Common myeloid progenitor, CD34-positive (primary cell): ENCODE data around the gene CEBPG.

Experiments used
- CTCF ChIA-PET: fragments of 350-600 bp; sonication (Branson Sonifier 250); formaldehyde crosslinking; loops from one replicate; lab custom pipeline; 2021; ENCODE audit warnings: antibody characterized with exemption; lab: Charles Lee
- POLR2A ChIA-PET: fragments of 350-600 bp; sonication (Branson Sonifier 250); formaldehyde crosslinking; loops from one replicate; lab custom pipeline; 2021; ENCODE audit warnings: antibody characterized with exemption; lab: Charles Lee
- DNase-seq, 3 donors: peaks; one replicate each; pipeline versions ENCODE4 v3.0.0 to v3.0.0-alpha.2; 2013
- H3K27ac ChIP-seq, 2 experiments: 1 replicate in 1 of 2; 2 replicates in 1 of 2; pipeline ENCODE4 v1.7.0; 2013; ENCODE audit warnings: inconsistent platforms in 2 of 2, low read length in 2 of 2, mild to moderate bottlenecking in 2 of 2, low read depth in 1 of 2, moderate library complexity in 1 of 2; ENCODE audit not compliant: severe bottlenecking in 2 of 2, insufficient read depth in 1 of 2, poor library complexity in 1 of 2
- H3K27me3 ChIP-seq, 5 experiments: replicated peaks in 2 of 5; 1 replicate in 3 of 5; 2 replicates in 2 of 5; pipeline versions ENCODE4 v1.6.1 to v1.7.0; 2013; ENCODE audit warnings: low read length in 4 of 5, mild to moderate bottlenecking in 2 of 5, moderate library complexity in 2 of 5, inconsistent platforms in 1 of 5; ENCODE audit not compliant: insufficient read depth in 5 of 5, control insufficient read depth in 4 of 5
- H3K36me3 ChIP-seq, 4 experiments: 1 replicate in 2 of 4; 2 replicates in 2 of 4; pipeline versions ENCODE4 v1.6.1 to v1.7.0; 2013; ENCODE audit warnings: low read length in 3 of 4, control low read depth in 1 of 4, mild to moderate bottlenecking in 1 of 4; ENCODE audit not compliant: control insufficient read depth in 4 of 4, insufficient read depth in 4 of 4
- H3K4me1 ChIP-seq, 4 experiments: 1 replicate in 3 of 4; 2 replicates in 1 of 4; pipeline versions ENCODE4 v1.6.1 to v1.7.1; 2013; ENCODE audit warnings: low read length in 3 of 4, mild to moderate bottlenecking in 3 of 4, control low read depth in 1 of 4, inconsistent platforms in 1 of 4, moderate library complexity in 1 of 4; ENCODE audit not compliant: control insufficient read depth in 4 of 4, insufficient read depth in 4 of 4; ENCODE audit errors: control extremely low read depth in 1 of 4
- H3K4me3 ChIP-seq, 7 experiments: 1 replicate in 4 of 7; 2 replicates in 3 of 7; pipeline versions ENCODE4 v1.5.1 to v1.7.0; 2013; ENCODE audit warnings: mild to moderate bottlenecking in 7 of 7, low read length in 6 of 7, moderate library complexity in 6 of 7, inconsistent platforms in 2 of 7, low read depth in 2 of 7, control low read depth in 1 of 7; ENCODE audit not compliant: insufficient read depth in 4 of 7, control insufficient read depth in 1 of 7; ENCODE audit errors: extremely low read depth in 1 of 7
- H3K9me3 ChIP-seq, 5 experiments: 1 replicate in 4 of 5; 2 replicates in 1 of 5; pipeline versions ENCODE4 v1.6.1 to v1.7.1; 2013; ENCODE audit warnings: low read length in 4 of 5, mild to moderate bottlenecking in 2 of 5, inconsistent platforms in 1 of 5, low read depth in 1 of 5, moderate library complexity in 1 of 5; ENCODE audit not compliant: control insufficient read depth in 4 of 5, insufficient read depth in 2 of 5; ENCODE audit errors: control extremely low read depth in 1 of 5
- WGBS: methylation state at CpG from one replicate; pipeline ENCODE4 v1.1.5; 2013; ENCODE audit not compliant: insufficient coverage; 5-methylcytosine and 5-hydroxymethylcytosine counted together

Gene CEBPG

DNA sequence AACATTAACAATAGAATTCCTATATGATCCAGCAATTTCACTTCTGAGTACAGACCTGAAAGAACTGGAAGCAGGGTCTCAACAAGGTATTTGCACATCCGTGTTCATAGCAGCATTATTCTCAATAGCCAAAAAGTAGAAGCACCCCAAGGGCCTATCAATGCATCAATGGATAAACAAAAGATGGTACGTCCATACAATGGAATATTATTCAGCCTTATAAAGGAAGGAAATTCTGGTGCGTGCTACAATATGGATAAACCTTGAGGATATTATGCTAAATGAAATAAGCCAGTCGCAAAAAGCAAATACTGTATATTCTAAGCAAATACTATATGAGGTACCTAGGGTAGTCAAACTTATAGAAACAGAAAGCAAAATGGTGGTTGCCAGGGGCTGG, 40.4 kb upstream of the CEBPG start:
- no peak overlapping the region for H3K27ac ChIP-seq
- CTCF ChIA-PET, result interaction anchor here (1.7 to 2.0 kb wide), 2 partner anchors 21 to 73 kb away, joined by 3 to 4 read pairs; no protein-coding TSS in a partner anchor
- no peak overlapping the region for H3K4me3 ChIP-seq
- no peak for DNase-seq
- H3K9me3 ChIP-seq, result no peaks in the 10 kb centered on the region
- WGBS, result 100% methylated on average over 1 of the region's 4 CpGs
- no peaks in the 10 kb centered on the region for H3K36me3 ChIP-seq
- peaks cover 0 to 33% (median 4%) of the 10 kb centered on the region in 4 experiments for H3K4me1 ChIP-seq
- POLR2A ChIA-PET, result no interaction called here
- H3K27me3 ChIP-seq, result no peaks in the 10 kb centered on the region

- no peak for DNase-seq
- Histone ChIP-seq H3K4me1 (peaks cover 0 to 33% (median 4%) of the 10 kb centered on the region in 4 experiments), H3K27ac (no peak overlapping the region), H3K4me3 (no peak overlapping the region), H3K36me3 (no peaks in the 10 kb centered on the region), H3K9me3 (no peaks in the 10 kb centered on the region), H3K27me3 (no peaks in the 10 kb centered on the region)
- 100% methylated on average over 2 of the region's 3 CpGs for WGBS
- ChIA-PET CTCF (interaction anchor here (0.9 to 1.7 kb wide), 3 partner anchors 9 to 89 kb away, joined by 3 read pairs; no protein-coding TSS in a partner anchor), POLR2A (no interaction called here)
Measured at GRCh38 chr19:33333642-33334041, 39.9 kb upstream of the CEBPG start.

DNA sequence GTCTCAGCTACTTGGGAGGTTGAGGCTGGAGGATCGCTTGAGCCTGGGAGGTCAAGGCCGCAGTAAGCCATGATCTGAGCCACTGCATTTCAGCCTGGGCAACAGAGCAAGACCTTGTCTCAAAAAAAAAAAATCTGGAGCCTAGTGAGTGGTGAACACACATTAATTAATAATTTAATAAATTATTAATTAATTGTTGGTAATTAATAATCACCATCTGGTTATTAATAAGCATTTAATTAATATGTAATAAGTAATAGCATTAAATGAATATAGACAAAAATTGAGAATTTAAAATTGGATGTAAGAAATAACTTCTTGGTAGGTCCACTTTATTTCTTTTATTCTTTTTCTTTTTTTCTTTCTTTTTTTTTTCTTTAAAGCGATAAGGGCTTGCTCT, 39.2 kb upstream of the CEBPG start:
- WGBS, result 100% methylated on average over 3 of the region's 3 CpGs
- H3K27me3 ChIP-seq, result no peaks in the 10 kb centered on the region
- peaks cover 0 to 29% (median 4%) of the 10 kb centered on the region in 4 experiments for H3K4me1 ChIP-seq
- POLR2A ChIA-PET, result no interaction called here
- H3K27ac ChIP-seq, result no peak overlapping the region
- DNase-seq, result no peak
- CTCF ChIA-PET, result interaction anchor here (0.9 to 1.0 kb wide), 2 partner anchors 9 to 90 kb away, joined by 3 read pairs; no protein-coding TSS in a partner anchor
- no peaks in the 10 kb centered on the region for H3K9me3 ChIP-seq
- no peaks in the 10 kb centered on the region for H3K36me3 ChIP-seq
- H3K4me3 ChIP-seq, result no peak overlapping the region

DNA sequence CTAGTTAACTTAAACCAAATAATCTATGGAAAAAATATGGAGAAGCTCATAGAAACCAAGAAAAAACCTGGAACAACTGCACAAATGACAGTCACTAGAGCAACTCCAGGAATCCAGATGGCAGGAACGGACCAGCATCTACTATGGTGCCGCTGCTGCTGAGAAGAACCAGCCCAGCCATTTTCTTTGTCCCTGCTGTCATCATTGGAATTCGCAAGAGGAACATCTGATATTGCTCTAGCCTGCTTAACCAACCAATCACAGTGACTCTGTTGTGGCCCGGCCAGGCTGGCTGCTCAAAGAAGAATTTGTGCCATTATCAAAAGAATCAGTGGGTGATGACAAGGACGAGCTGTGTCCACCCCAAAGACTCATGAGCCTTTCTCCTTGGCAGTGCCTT, 38.1 kb upstream of the CEBPG start:
- CTCF ChIA-PET, result no interaction called here

GRCh38 chr19:33339016-33339984, 34.2 kb upstream of the CEBPG start:
- 96% methylated on average over 5 of the region's 8 CpGs for WGBS
- POLR2A ChIA-PET, result no interaction called here
- Histone ChIP-seq H3K27me3 (peaks cover 0 to 9% (median 2%) of the 10 kb centered on the region in 5 experiments), H3K4me1 (no peaks in the 10 kb centered on the region), H3K9me3 (no peaks in the 10 kb centered on the region), H3K36me3 (no peaks in the 10 kb centered on the region), H3K27ac (no peak overlapping the region), H3K4me3 (no peak overlapping the region)
- CTCF ChIA-PET, result interaction anchor here (1.6 kb wide), 1 partner anchor 93 kb away, joined by 3 read pairs; no protein-coding TSS in a partner anchor
- DNase-seq, result peak in 2 of 3 donors; percentile 40 to 57

More for the DNA sequence above, 38.1 kb upstream of the CEBPG start:
- POLR2A ChIA-PET, result interaction anchor here (0.6 kb wide), 1 partner anchor 1258 kb away, joined by 5 read pairs; no protein-coding TSS in a partner anchor
- Histone ChIP-seq H3K9me3 (no peaks in the 10 kb centered on the region), H3K4me1 (peaks cover 0 to 17% (median 4%) of the 10 kb centered on the region in 4 experiments), H3K27me3 (no peaks in the 10 kb centered on the region), H3K4me3 (no peak overlapping the region), H3K27ac (no peak overlapping the region), H3K36me3 (no peaks in the 10 kb centered on the region)
- no peak for DNase-seq
- WGBS, result 96% methylated on average over 4 of the region's 5 CpGs

- no peak overlapping the region for H3K4me3 ChIP-seq
- ChIA-PET CTCF (no interaction called here), POLR2A (no interaction called here)
- no peak overlapping the region for H3K27ac ChIP-seq
- 71% methylated on average over 2 of the region's 2 CpGs for WGBS
- H3K27me3 ChIP-seq, result peaks cover 0 to 12% (median 3%) of the 10 kb centered on the region in 5 experiments
- H3K36me3 ChIP-seq, result no peaks in the 10 kb centered on the region
- no peak for DNase-seq
- H3K9me3 ChIP-seq, result no peaks in the 10 kb centered on the region
- no peaks in the 10 kb centered on the region for H3K4me1 ChIP-seq
Measured at GRCh38 chr19:33340991-33341390, 32.5 kb upstream of the CEBPG start.

GRCh38 chr19:33343301-33343700, 30.2 kb upstream of the CEBPG start:
- Histone ChIP-seq H3K36me3 (no peaks in the 10 kb centered on the region), H3K27ac (no peak overlapping the region), H3K27me3 (peaks cover 0 to 12% (median 7%) of the 10 kb centered on the region in 5 experiments), H3K9me3 (no peaks in the 10 kb centered on the region), H3K4me3 (no peak overlapping the region), H3K4me1 (no peaks in the 10 kb centered on the region)
- POLR2A ChIA-PET, result no interaction called here
- CTCF ChIA-PET, result no interaction called here
- no peak for DNase-seq
- 100% methylated on average over 2 of the region's 2 CpGs for WGBS
